Activated CD4-positive, alpha-beta T cell treated with anti-CD3 and anti-CD28 coated beads, Interleukin-2, amount 50 U/mL, for 4 hours (primary cell): ENCODE data around the gene HSD17B2.

Experiments
- DNase-seq, 2 experiments: peaks; one replicate each; pipeline ENCODE4 v3.0.0-alpha.2; 2020

Gene HSD17B2

DNA sequence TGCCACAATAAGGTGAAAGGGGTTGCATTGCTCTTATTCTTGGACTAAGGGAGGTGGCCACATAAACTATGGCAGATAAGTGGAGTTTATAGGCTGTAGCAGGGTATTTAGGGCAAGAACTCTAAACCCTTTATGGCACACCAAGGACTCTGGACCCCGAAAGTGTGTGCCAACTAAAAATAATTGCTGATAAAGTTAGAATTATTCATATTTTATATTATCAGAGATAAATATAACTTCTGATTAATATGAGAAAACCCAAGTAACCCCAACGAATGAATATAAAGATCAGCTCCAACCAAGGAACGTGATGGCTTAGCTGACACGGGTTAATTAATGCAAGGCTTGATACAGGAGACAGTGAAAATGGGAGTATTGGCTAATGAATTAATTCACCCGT lies 15.0 kb upstream of the HSD17B2 start:
- DNase-seq = no peak

DNA sequence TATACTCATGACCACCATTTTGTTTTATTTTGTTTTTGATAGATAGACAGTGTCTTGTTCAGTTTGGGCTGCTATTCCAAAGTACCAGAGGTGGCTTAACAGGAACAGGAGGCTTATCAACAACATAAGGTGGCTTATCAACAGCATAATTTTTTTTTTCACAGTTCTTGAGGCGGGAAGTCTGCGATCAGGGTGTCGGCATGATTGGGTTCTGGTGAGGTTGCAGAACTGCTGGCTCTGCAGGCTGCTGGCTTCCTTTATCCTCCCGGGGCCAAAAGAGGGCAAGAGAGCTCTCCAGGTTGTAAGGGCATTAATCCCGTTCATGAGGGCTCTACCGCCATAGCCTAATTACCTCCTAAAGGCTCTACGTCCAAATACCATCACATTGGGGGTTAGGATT lies 11.8 kb upstream of the HSD17B2 start:
- no peak for DNase-seq

DNA sequence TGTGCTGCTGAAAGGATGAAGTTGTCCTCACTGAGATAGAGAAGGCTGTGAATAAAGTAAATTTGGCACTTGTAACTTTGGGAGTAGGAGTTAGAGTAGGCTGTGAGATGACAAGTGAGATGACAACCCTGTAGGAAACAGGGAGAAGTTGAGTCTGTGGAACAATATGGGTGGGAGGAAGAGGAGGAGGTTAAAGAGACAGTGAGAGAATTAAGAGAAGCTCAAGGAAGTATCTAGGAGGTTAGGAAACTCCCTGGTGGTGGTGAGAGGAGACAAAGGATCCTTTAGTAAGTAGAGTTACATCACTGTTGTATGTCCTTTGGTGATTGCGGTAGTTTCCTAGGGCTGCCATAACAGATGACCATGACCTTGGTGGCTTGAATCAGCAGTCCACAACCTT lies 10.7 kb upstream of the HSD17B2 start:
- DNase-seq = no peak

DNA sequence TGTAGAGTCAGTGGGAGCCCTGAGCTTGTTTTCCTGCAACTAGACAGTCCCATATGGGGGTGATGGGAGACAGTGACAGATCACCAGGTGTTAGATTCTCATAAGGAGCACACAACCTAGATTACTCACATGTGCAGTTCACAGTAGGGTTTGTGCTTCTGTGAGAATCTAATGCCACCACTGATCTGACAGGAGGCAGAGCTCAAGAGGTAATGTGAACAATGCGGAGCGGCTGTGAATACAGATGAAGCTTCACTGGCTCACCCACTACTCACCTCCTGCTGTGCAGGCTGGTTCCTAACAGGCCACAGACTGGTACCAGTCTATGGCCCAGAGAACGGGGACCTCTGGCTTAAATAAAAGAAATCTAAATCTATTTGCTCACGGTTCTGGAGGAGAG lies 10.2 kb upstream of the HSD17B2 start:
- DNase-seq = no peak

DNA sequence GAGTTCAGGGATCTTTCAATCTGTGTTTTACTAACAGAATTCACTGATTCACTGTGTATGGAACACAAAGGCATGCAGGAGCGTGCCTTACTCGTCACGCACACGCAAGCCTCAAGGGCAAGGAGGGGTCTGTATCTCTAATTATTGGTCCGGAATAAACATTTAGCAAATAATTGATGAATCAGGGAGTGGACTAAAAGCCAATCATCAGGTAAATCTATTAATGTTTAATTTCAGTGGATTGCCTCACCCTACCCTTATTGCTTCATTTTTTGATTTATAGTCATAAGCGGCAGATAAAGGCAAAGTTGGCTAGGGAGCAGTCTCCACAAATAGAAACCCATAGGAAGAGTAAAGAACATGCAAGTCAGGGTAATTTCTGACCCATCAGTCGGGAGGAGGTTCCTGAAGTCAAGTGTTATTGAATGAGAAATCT lies 7.4 kb upstream of the HSD17B2 start:
- DNase-seq = no peak

DNA sequence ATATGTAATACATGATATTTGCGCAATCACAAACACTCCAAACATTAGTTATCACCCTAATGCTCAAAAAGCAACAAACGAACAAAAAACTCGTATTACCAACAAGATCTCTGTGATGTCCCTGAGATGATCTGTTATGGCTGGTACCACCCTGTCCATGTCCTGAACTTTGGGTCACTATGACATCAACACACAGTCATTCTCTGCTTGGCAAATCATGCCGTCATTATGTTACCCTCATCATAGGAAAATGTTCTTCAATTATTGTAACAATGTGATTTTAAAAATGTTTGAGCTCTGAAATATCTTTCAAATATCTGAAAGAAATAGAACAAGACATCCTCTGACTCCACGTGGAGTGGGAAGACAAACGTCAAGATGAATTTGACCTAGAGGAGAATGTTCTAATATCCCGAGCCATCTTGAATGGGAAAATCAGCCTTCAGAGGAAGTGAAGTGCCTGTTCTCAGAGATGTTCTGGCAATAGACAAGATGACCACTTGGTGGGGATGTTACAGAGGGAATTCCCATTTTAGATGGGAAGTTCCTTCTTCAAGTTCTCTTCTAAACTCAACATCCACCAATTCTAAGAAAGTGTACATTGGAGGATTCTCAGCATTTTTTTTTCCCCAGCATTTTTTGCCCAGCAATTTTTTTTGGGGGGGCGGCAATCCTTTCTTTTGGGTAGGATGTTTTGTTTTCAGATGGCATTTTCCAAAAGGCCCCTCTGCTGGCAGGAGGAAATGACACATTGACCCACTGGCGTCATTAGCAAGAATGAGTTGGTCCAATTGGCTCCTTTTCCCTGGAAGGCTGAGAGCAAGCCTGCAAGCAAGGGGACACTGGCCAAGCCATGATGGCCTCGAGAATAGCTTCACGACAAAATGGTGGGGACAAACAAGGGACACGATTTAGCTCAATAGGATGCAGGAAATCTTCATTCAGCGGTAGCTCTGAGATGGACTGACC lies 3.7 kb upstream of the HSD17B2 start:
- DNase-seq = no peak

DNA sequence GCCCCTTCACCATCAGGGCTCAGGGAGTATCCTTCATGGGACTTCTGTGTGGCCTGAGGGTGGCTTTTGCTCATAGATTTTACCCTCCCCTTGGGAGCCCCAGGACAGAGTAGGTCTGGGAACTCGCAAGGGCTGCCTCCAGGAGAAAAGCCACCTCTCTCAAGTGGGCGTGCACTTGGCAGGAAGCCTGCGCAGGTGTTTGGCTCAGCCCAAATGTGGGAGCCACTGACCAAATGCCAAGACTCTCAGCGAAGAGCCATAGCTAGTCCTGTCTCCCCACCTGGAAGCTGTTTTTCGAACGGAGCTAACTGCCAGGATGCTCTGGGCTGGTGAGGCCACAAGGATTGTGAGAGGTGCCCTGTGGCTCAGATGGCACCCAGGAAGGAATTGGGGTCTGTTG lies 2.0 kb upstream of the HSD17B2 start:
- no peak for DNase-seq

DNA sequence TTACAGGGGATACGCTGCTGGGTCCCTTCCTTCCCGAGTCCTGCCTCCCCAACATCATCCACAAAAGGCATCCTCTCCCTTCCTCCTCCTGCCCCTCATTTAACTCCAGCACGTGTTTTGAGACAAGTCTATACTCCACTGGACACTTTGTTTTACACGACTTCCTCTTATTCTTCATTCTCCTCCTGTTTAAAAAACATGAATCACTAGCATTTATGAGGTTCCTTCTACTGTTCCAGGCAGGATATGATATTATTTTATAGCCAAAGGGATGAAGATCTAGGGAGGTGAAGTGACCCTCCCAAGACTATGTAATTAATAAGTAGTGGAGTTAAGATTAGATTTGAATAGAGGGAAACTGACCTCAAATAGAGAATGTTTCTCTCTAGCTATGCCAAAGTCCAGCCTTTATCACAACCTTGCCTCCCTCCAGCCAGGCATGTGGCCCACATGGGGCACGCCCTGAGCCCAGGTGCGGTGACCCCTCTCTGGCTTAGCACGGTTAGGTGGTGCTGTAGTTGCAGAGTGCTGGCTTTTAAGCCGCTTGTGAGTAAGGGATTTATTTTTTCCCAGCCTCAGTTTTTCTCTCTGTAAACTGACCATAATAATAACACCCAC lies 1.3 kb upstream of the HSD17B2 start:
- no peak for DNase-seq

DNA sequence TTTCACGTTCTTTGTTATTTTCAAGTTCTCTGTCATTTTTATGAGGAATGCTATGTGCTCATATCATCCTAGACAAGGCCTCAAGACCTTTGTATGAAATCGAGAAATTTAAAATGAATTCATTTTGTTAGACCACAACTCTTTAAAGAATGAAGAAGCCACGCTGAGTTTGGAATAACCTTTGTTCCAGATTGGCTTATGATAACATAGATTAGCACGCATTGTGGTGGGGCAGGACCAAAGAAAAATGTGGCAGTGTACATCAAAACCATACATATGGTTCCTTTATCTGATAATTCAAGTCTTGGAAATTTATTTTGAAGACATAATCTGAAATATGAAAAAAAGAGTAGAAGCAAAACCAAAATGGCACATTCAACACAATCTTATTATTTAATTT lies 2.2 kb downstream of the HSD17B2 start:
- DNase-seq = no peak

DNA sequence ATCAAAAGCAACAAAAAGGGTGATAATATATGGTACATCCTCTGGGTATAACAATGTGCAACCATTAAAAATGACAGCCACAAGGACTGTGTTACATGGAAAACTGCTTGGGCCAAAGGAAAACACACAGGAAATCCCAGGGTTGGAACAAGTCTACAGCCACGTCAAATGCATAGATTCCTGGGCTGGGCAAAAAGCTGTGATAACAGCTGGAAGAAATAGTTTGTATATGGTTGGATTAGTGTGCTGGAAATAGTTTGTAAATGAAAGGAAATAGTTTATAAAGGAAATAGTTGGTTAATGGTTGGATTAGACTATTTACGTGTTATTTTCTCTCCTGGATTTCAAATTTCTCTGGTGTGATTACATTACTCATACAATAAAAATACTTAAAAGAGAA lies 2.6 kb downstream of the HSD17B2 start:
- no peak for DNase-seq

DNA sequence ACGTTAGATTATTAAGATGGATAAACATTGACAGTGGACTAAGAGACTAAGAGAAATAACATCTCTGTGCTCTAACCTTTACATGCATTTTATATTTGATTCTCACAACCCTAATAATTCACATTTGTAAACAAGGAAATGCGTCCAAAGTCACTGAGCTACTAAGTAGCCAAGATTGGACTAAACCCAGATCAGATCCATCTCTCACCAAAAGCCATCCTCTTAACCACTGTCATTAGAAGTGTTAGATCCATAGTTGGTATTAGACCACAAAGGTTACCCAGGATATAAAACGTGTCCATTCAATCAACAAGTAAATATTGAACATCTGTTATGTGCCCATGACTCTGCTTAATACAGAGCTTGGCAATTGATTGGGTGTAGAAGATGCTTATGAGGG lies 5.2 kb downstream of the HSD17B2 start:
- DNase-seq = no peak

DNA sequence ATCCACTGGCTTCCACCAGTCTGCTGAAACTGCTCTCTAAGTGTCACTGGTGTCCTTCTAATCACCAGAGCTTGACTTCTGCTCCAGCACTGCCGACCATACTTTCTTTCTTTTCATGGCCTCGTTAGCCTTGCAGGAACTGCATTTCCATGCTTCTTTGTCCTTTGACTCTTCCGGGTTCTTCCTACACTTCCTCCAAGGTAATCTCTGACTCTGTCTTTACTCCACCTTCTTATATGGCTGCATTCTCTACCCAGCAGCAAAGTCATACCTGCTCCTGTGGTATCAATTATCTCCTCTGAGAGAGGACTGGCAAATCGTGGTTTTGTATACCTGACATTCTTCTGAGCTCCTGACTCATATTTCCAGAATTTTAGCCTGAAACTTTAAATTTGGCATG lies 6.5 kb downstream of the HSD17B2 start:
- DNase-seq = no peak

DNA sequence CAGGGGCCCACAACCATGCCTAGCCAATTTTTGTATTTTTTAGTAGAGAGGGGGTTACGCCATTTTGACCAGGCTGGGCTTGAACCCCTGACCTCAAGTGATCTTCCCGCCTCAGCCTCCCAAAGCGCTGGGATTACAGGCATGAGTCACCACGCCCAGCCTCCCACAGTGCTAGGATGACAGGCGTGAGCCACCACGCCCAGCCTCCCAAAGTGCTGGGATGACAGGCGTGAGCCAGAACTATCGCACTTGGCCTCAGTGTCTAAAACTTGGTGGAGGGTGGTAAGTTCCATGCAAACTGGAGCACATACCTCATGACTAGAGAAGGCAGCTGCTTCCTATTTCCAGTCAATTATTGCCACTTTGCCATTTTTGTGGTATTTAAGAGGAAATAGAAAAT lies 7.1 kb downstream of the HSD17B2 start:
- DNase-seq = no peak

DNA sequence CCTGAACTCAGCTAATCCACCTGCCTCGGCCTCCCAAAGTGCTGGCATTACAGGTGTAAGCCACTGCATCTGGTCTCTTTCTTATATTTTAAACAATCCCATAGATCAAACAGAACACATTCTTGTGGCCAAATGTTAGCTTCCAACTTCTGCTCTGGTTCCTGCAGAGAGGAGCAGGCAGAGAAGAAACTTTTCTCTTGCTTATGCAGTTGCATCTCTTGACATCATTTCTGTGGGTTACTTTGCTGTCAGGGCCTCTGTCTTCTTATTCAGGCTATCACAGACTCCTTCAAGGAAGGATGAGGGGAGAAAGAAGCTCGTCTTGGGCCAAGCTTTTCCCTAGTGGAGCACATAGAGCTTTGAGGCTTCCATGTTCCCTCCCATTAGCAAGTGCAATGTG lies 7.8 kb downstream of the HSD17B2 start:
- no peak for DNase-seq

DNA sequence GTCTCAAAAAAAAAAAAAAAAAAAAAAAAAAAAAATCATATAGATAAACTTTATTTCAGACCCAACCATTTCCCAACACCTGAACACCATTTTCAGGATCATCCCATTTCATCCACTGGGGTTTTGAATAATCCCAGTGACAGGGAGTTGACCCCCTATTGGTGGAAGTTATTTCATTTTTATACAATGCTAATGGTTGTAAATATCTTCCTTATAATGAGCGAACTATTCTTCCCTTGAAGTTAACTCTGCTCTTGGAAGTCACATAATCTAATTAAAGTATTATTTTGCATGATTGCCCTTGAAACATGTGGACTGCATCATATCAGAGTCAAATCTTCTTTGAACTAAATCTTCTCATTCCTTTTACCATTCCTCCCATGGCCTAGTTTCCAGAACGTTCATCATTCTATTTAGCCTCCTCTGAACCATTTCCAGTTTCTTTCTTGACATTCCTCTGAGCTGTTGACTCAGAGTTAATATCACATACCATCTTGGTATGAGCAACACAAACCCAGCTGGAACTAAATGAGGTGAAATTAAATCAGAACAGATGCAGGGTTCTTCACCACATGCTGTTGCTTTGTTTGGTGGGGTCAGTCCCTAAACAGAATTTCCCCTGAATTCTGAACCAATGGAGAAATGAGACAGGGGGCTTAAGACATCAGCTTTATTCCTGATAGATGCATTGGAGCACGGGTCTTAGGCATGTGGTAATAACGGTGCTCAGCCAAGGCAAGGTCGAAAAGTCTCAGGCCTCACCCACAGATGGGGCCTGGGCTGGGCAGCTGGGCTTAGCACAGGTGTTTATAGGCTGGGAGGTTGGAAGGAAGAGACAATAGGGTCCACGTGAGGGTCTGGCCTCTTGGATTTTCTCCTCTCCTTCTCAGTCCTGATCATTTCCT lies 8.9 kb downstream of the HSD17B2 start:
- no peak for DNase-seq

DNA sequence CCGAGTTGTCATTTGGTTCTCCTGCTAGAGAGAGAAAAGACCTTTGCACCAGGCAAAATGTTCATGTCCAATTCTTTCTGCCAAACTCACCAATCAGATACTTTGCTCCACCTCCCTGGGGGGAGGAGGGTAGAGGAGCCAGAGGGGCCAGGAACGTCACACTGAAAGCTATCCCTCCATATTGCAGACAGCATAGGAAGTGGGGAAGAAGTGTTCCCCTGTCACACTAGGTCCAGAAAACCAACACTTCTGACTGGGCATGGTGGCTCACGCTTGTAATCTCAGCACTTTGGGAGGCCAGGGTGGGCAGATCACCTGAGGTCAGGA lies 9.5 kb downstream of the HSD17B2 start:
- no peak for DNase-seq

DNA sequence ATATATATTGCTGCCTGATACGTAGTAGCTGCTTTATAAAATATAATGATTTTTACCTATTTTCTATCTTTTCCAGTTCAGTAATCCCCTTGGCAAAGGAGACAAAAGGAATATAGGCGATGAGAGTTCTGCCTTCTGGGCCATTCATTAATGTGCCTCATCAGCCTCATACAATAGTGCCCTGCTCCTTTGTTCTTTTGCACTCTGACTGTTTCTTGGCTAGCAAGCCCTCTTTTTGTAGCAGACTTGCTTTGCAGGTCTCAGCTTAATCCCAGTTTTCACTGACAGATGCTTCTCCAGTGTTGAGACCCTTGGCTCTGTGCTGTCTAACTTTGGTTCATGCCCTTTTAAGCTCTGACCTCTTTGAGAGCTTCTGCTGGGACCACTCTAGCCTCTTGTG lies 10.4 kb downstream of the HSD17B2 start:
- no peak for DNase-seq

DNA sequence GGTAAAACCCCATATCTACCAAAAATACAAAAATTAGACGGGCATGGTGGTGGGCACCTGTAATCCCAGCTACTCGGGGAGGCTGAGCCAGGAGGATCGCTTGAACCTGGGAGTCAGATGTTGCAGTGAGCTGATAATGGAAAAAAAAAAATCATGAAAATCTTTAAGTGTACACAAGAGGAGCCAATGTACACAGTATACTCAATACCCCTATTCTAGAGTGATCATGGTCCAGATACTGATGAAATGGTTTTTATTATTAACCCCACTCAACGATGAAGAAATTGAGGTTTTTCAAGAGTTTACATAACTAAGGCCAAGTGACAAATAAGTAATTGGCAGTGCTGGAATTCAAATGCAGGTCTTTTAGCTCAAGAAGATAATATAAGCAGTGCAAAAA lies 11.5 kb downstream of the HSD17B2 start:
- no peak for DNase-seq

DNA sequence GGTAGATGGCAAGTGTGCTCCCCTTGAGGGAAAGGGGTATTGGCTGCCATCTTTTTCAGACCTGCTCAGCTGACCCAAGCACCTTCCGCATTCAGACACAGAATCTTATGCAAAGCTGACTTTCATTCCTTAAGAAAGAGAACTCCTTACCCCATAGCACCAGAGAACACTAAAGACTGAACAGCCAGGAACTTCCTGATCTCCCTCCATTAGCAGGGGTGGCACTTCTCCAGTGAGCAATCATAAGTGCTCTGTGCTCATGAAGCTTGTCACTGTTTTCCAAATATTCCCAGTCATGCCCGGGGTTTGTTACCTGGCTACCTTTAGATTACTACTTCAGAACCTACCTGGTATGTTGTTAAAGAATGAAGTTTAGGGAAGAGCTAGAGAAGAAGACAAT lies 11.9 kb downstream of the HSD17B2 start:
- no peak for DNase-seq

DNA sequence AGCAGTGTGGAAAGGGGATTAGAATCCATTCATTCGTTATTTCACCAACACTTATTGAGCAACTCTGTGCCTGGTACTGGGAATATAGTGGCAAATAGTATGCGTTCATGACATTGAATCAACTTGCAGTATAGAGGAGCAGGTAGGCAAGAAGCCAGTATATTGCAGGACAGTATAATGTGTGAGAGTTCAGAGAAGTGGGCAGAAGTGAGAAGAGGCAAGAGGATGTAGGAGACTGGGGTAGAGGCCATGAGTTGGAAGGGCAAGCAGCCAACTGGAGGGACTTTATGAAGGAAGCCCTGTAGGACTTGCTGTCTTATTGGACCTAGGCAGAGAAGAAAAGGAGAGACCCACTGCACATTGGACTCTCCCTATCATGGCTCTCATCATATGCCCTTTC lies 12.3 kb downstream of the HSD17B2 start:
- DNase-seq = no peak

DNA sequence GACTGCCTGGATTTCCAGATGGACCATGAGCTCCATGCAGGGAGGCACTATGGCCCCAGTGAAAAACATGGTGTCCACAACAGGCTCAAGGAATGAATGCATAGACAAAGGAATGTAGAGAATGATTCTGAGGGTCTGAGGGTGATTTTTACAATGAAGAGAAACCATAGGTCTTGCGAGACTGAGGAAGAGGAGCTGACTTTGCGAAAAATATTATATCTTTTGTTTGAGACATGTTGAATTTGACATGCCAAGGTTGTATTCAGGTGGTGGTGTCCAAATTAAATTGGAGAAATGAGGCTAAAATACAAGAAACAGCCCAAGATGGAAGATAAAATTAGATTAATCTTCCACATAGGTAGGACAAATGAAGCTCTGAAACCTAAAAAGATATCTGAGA lies 12.7 kb downstream of the HSD17B2 start:
- DNase-seq = no peak

DNA sequence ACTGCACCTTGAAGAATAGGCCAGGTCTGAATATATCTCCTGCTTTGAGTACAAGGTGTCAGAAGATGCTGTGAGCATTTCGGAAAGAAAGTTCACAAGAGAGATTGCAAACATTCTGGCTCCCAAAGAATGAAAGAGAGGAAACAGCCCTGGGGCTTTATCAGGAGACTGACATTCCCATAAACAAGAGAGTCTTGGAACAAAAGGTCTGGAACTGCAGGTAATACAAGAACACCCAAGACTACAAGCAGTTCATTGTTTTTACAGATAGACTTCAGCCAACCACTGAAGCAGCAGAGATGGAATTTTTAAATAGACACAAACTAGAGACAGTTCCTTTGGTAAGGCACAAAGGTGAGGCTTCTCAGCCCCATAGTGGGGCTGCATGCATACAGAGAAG lies 14.4 kb downstream of the HSD17B2 start:
- DNase-seq = no peak

DNA sequence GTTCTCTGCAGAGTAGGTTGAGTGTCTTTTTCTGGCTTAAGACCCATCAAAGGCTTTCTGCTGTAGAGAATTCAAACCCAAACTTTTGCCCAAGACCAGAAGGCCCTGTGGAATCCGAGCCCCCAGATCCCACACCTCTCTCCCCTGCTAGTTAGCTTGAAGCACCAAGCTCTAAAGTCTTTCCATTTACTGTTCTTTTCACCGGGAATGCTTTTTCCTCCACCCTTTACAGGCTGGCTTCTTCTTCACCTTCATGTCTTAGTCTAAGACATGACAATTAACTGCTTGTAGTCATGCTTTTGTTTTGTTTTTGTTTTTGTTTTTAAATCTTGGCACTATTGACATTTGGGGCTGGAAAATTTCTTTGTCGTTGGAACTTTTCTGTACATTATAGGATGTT lies 15.5 kb downstream of the HSD17B2 start:
- DNase-seq = no peak

DNA sequence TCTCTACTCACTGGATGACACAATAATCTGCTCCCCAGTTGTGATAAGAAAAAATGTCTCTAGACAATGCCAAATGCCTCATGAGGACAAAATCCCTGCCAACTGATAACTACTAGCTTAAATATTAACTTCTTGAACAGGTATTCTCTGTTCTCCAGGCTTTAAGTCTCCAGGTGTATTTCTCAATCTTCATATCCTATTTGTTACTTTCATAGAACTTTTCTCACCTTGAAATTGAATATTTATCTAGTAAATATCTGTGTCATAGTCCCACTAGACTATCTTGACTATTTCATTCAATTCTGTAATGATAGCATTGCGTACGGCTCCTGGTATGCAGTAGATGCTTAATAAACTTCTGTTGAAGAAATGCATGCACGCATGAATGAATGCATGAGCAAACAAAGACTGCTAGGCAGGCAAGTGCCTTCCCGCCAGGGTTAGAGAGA lies 15.9 kb downstream of the HSD17B2 start:
- DNase-seq = no peak
